LNCAP (cell line): ENCODE data around the gene PAX6.

Source experiments
- TF ChIP-seq, protein P1 (sequence below): fragments of 450-650 bp; IDR thresholded peaks from 2 replicates; pipeline ENCODE4 v1.5.1; 2017; ENCODE audit warnings: mild to moderate bottlenecking

PAX6 gene

GRCh38 chr11:31809857-31810778 lies 1.0 kb downstream of the PAX6 start:
- TF ChIP-seq, protein P1, sequence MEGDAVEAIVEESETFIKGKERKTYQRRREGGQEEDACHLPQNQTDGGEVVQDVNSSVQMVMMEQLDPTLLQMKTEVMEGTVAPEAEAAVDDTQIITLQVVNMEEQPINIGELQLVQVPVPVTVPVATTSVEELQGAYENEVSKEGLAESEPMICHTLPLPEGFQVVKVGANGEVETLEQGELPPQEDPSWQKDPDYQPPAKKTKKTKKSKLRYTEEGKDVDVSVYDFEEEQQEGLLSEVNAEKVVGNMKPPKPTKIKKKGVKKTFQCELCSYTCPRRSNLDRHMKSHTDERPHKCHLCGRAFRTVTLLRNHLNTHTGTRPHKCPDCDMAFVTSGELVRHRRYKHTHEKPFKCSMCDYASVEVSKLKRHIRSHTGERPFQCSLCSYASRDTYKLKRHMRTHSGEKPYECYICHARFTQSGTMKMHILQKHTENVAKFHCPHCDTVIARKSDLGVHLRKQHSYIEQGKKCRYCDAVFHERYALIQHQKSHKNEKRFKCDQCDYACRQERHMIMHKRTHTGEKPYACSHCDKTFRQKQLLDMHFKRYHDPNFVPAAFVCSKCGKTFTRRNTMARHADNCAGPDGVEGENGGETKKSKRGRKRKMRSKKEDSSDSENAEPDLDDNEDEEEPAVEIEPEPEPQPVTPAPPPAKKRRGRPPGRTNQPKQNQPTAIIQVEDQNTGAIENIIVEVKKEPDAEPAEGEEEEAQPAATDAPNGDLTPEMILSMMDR = no peak

DNA sequence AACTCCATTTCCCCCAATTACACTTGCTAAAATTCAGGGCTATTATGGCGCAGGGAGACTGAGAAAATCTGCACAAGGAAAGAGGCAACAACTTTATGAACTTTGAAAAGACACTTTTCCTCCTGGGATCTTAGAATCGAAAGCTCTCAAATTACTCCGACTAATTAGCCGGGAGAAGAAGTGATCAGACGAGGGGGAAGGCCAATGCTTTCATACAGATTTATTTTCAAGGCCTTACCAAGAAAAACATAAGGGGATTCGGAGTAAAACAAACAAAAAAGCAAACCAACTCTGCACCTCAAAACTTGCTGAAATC lies 1.6 kb downstream of the PAX6 start:
- TF ChIP-seq, protein P1 = no peak

GRCh38 chr11:31808721-31809540 lies 2.2 kb downstream of the PAX6 start:
- TF ChIP-seq, protein P1 = no peak

DNA sequence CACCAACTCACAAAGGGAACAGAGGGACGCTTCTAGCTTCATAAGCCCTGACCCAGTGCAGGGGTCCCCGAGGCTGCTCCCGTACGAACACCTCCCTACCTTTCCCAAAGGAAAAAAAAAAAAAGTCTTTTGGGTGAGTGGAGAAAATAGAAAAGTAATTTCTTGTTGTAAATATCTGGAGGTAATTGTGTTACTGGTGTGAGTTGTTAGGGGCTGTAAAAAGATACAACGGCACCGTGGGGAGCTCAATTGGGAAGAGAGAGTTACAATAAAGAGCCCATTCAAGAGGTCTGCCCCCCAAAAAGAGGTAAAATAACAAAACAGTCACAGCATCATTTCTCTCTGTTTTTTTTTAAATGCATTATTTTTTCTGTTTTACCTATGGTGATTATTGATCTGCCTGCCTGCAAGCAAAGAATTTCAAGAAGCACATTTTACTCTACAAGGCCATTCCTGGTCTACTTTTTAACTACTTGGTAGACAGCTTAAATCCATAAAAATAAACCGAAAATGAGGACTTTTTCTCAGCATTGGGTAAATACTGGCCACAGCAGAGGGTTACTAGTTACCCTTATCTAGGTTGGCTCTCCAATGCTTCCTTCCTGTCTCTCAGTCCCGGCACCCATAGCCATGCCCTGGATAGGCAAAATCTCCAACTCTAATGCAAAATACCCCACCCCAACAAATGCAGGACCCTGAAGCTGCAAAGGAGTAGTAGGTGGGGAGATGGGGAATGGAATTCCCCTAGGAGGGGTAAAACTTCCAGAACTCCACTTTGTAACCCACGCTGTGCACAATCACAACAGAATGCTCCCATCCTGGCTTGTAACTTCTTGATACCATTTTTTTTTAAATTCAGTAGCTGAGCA lies 3.1 kb downstream of the PAX6 start:
- TF ChIP-seq, protein P1 = no peak

DNA sequence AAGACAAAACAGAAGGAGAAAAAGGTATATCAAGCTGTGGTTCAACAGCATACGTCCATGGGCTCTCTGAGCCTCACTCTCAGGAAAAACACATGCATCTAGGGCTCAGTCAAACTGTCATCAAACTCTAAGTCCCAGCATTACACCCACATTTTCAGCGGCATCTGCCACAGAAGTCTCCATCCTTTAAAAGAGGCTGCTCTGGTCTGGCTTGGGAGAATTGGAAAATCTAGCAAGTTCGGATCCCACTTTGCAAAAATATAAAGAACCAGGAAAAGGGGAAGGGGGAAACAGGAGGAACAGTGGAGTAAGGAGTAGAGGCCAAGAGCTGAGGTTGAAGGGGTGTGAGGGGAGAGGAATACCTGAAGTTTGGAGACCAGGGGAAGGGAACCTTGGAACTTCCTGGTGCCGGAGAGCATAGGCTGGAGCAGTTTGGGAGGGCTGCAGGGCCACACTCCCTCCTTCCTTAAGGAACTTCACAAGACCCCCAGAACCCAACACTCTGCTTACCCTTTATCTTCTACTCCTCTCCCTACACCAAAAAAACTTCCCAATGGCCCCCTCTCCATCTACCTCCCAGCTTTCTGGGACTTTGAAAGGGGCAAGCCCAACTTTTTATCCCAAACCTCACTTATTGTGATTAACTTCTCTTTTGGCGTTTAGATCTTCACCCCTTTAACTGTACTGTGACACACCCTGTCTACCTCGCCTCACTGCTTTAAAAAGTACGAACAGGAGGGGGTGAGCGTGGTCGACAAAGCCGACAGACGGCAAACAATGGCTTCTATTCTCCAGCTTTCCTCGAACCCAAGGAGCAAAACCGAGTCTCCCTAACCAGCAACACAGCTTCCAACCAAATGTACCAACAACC lies 4.0 kb downstream of the PAX6 start:
- TF ChIP-seq, protein P1 = no peak

GRCh38 chr11:31806186-31806927 lies 4.8 kb downstream of the PAX6 start:
- TF ChIP-seq, protein P1 = no peak
